Hematopoietic multipotent progenitor cell treated with erythropoietin and hydrocortisone succinate and interleukin-3 and kit ligand, for 6 days (in vitro differentiated cells): Measurements from ENCODE around the gene RAB27B.
A peak's percentile ranks its signal among the peaks of the same experiment; 100 is the strongest.

ENCODE experiments used
- DNase-seq: peaks from one replicate; pipeline ENCODE4 v3.0.0-alpha.2; 2015

The RAB27B gene

GRCh38 chr18:54871231-54871630, 43.0 kb downstream of the RAB27B start:
- peak; percentile 93 for DNase-seq

GRCh38 chr18:54872681-54873080, 44.4 kb downstream of the RAB27B start:
- peak; percentile 54 for DNase-seq

GRCh38 chr18:54873884-54874255, 45.6 kb downstream of the RAB27B start:
- peak; percentile 23 for DNase-seq

GRCh38 chr18:54875063-54875462, 46.8 kb downstream of the RAB27B start:
- DNase-seq = no peak

- no peak for DNase-seq
Observed at GRCh38 chr18:54877076-54877475, 48.8 kb downstream of the RAB27B start.

- DNase-seq = peak; percentile 55
Observed at GRCh38 chr18:54878159-54878622, 49.9 kb downstream of the RAB27B start.

- DNase-seq = no peak
Observed at GRCh38 chr18:54878659-54879358, 50.5 kb downstream of the RAB27B start.

GRCh38 chr18:54879691-54880090, 51.4 kb downstream of the RAB27B start:
- no peak for DNase-seq

- peak; percentile 40 for DNase-seq
Observed at GRCh38 chr18:54880395-54881105, 52.3 kb downstream of the RAB27B start.

GRCh38 chr18:54881229-54881768, 53.0 kb downstream of the RAB27B start:
- DNase-seq = peak; percentile 82

GRCh38 chr18:54882318-54882717, 54.0 kb downstream of the RAB27B start:
- no peak for DNase-seq

- no peak for DNase-seq
Observed at GRCh38 chr18:54883816-54884604, 55.7 kb downstream of the RAB27B start.

GRCh38 chr18:54888378-54888777, 60.1 kb downstream of the RAB27B start:
- DNase-seq = no peak

- no peak for DNase-seq
Observed at GRCh38 chr18:54888933-54889332, 60.7 kb downstream of the RAB27B start.

GRCh38 chr18:54899500-54899899, 71.2 kb downstream of the RAB27B start:
- no peak for DNase-seq

- DNase-seq = no peak
Observed at GRCh38 chr18:54900290-54900689, 72.0 kb downstream of the RAB27B start.

GRCh38 chr18:54904581-54904980, 76.3 kb downstream of the RAB27B start:
- no peak for DNase-seq

- no peak for DNase-seq
Observed at GRCh38 chr18:54905629-54906028, 77.4 kb downstream of the RAB27B start.

- DNase-seq = no peak
Observed at GRCh38 chr18:54906331-54907185, 78.3 kb downstream of the RAB27B start.

GRCh38 chr18:54909538-54909937, 81.3 kb downstream of the RAB27B start:
- DNase-seq = no peak

- DNase-seq = no peak
Observed at GRCh38 chr18:54910161-54910919, 82.1 kb downstream of the RAB27B start.

GRCh38 chr18:54911551-54911950, 83.3 kb downstream of the RAB27B start:
- no peak for DNase-seq
